H9 (cell line): ENCODE data around the gene TGFBR1. TPM values are rescaled to one million over a fixed set of nuclear protein-coding genes. Genes with fewer than 3 reads are reported as not detected.

ENCODE experiments used
- DNase-seq: peaks from one replicate; pipeline ENCODE4 v3.0.0-alpha.2; 2017
- H2AFZ ChIP-seq: one replicate; pipeline ENCODE4 v1.6.1; 2013; ENCODE audit warnings: mild to moderate bottlenecking, low read length, control low read depth, moderate library complexity
- H2AK5ac ChIP-seq: 2 replicates; pipeline ENCODE4 v1.6.1; 2013; ENCODE audit warnings: low read length, control low read depth, mixed read lengths; ENCODE audit not compliant: insufficient read length
- H2BK120ac ChIP-seq: one replicate; pipeline ENCODE4 v1.6.1; 2013; ENCODE audit warnings: low read depth, mild to moderate bottlenecking, low read length, control low read depth, inconsistent platforms; ENCODE audit not compliant: poor library complexity, severe bottlenecking
- H2BK12ac ChIP-seq: 2 replicates; pipeline ENCODE4 v1.6.1; 2013; ENCODE audit warnings: low read length, control low read depth, mixed read lengths, low read depth; ENCODE audit not compliant: insufficient read length
- H2BK15ac ChIP-seq: 2 replicates; pipeline ENCODE4 v1.6.1; 2013; ENCODE audit warnings: low read depth, low read length, control low read depth
- H2BK20ac ChIP-seq: one replicate; pipeline ENCODE4 v1.6.1; 2013; ENCODE audit warnings: low read depth, mild to moderate bottlenecking, low read length, control low read depth, inconsistent platforms; ENCODE audit not compliant: poor library complexity, severe bottlenecking
- H2BK5ac ChIP-seq: 2 replicates; pipeline ENCODE4 v1.6.1; 2013; ENCODE audit warnings: low read length, control low read depth, mixed read lengths; ENCODE audit not compliant: insufficient read length
- H3K14ac ChIP-seq: 2 replicates; pipeline ENCODE4 v1.6.1; 2013; ENCODE audit warnings: low read length, control low read depth; ENCODE audit not compliant: insufficient read depth
- H3K18ac ChIP-seq: 2 replicates; pipeline ENCODE4 v1.6.1; 2013; ENCODE audit warnings: low read depth, mild to moderate bottlenecking, mixed read lengths, low read length, control low read depth; ENCODE audit not compliant: insufficient read length
- H3K23ac ChIP-seq: 2 replicates; pipeline ENCODE4 v1.6.1; 2013; ENCODE audit warnings: low read length, control low read depth, mixed read lengths, low read depth; ENCODE audit not compliant: insufficient read length
- H3K23me2 ChIP-seq: 2 replicates; pipeline ENCODE4 v1.6.1; 2013; ENCODE audit warnings: low read depth, mild to moderate bottlenecking, mixed read lengths, low read length, control low read depth; ENCODE audit not compliant: insufficient read length, poor library complexity, severe bottlenecking
- H3K27ac ChIP-seq: 2 replicates; pipeline ENCODE4 v1.5.1; 2013; ENCODE audit warnings: low read length, control low read depth, mixed read lengths, low read depth; ENCODE audit not compliant: insufficient read length
- H3K27me3 ChIP-seq: 2 replicates; pipeline ENCODE4 v1.6.1; 2013; ENCODE audit warnings: low read length, control low read depth, inconsistent platforms; ENCODE audit not compliant: insufficient read depth
- H3K4ac ChIP-seq: 2 replicates; pipeline ENCODE4 v1.6.1; 2013; ENCODE audit warnings: low read depth, mild to moderate bottlenecking, control low read depth, inconsistent platforms, low read length, moderate library complexity
- H3K4me1 ChIP-seq: 2 replicates; pipeline ENCODE4 v1.6.1; 2013; ENCODE audit warnings: low read length, control low read depth, inconsistent platforms; ENCODE audit not compliant: insufficient read depth
- H3K4me2 ChIP-seq: 2 replicates; pipeline ENCODE4 v1.6.1; 2013; ENCODE audit warnings: low read length, control low read depth, mixed read lengths; ENCODE audit not compliant: insufficient read length, insufficient read depth
- H3K56ac ChIP-seq: 2 replicates; pipeline ENCODE4 v1.6.1; 2013; ENCODE audit warnings: low read depth, mild to moderate bottlenecking, mixed read lengths, low read length, control low read depth; ENCODE audit not compliant: insufficient read length
- H3K79me1 ChIP-seq: 2 replicates; pipeline ENCODE4 v1.6.1; 2013; ENCODE audit warnings: low read depth, mild to moderate bottlenecking, moderate library complexity, low read length, control low read depth, inconsistent platforms; ENCODE audit not compliant: insufficient read depth, poor library complexity, severe bottlenecking
- H3K79me2 ChIP-seq: 2 replicates; pipeline ENCODE4 v1.6.1; 2013; ENCODE audit warnings: low read length, control low read depth, inconsistent platforms; ENCODE audit not compliant: insufficient read depth
- H3K9ac ChIP-seq: 2 replicates; pipeline ENCODE4 v1.6.1; 2013; ENCODE audit warnings: low read length, control low read depth, mixed read lengths; ENCODE audit not compliant: insufficient read length; ENCODE audit errors: extremely low read depth
- H3K9me3 ChIP-seq: one replicate; pipeline ENCODE4 v1.6.1; 2013; ENCODE audit warnings: low read depth, low read length, inconsistent platforms; ENCODE audit not compliant: control insufficient read depth
- H3T11ph ChIP-seq: one replicate; pipeline ENCODE4 v1.6.1; 2013; ENCODE audit warnings: mild to moderate bottlenecking, low read length, control low read depth, inconsistent platforms
- H4K20me1 ChIP-seq: one replicate; pipeline ENCODE4 v1.6.1; 2013; ENCODE audit not compliant: control insufficient read depth, insufficient read length, insufficient read depth
- H4K5ac ChIP-seq: 2 replicates; pipeline ENCODE4 v1.6.1; 2013; ENCODE audit warnings: low read depth, mild to moderate bottlenecking, mixed read lengths, low read length, control low read depth; ENCODE audit not compliant: insufficient read length
- H4K8ac ChIP-seq: replicated peaks from 2 replicates; pipeline ENCODE4 v1.6.1; 2013; ENCODE audit warnings: low read length, control low read depth, mixed read lengths, low read depth; ENCODE audit not compliant: insufficient read length
- H4K91ac ChIP-seq: 2 replicates; pipeline ENCODE4 v1.6.1; 2013; ENCODE audit warnings: low read depth, mild to moderate bottlenecking, moderate library complexity, mixed read lengths, low read length, control low read depth; ENCODE audit not compliant: insufficient read length
- H3K27ac Mint-ChIP-seq, 3 experiments: 2 replicates in 2 of 3; 3 replicates in 1 of 3; pipeline ENCODE4 v1.8.0; 2020 to 2021; ENCODE audit warnings: mixed read lengths in 3 of 3, mild to moderate bottlenecking in 1 of 3, moderate library complexity in 1 of 3
- H3K27me3 Mint-ChIP-seq: 2 replicates; pipeline ENCODE4 v1.8.0; 2021; ENCODE audit warnings: low read depth, mild to moderate bottlenecking, moderate library complexity, mixed read lengths
- H3K36me3 Mint-ChIP-seq, 3 experiments: 2 replicates in 2 of 3; 3 replicates in 1 of 3; pipeline ENCODE4 v1.8.0; 2020 to 2021; ENCODE audit warnings: low read depth in 3 of 3, mixed read lengths in 3 of 3; ENCODE audit not compliant: insufficient read depth in 1 of 3
- H3K4me1 Mint-ChIP-seq, 2 experiments: 2 replicates each; pipeline ENCODE4 v1.8.0; 2020; ENCODE audit warnings: mixed read lengths in 2 of 2
- H3K4me3 Mint-ChIP-seq, 2 experiments: 2 replicates in 1 of 2; 3 replicates in 1 of 2; pipeline ENCODE4 v1.8.0; 2020 to 2021; ENCODE audit warnings: mild to moderate bottlenecking in 2 of 2, mixed read lengths in 2 of 2, moderate library complexity in 1 of 2
- H3K9me3 Mint-ChIP-seq, 2 experiments: 2 replicates in 1 of 2; 3 replicates in 1 of 2; pipeline ENCODE4 v1.8.0; 2020; ENCODE audit warnings: mild to moderate bottlenecking in 2 of 2, mixed read lengths in 2 of 2, moderate library complexity in 1 of 2
- CTCF ChIP-seq: fragments of 200-600 bp; sonication (generic); conservative IDR thresholded peaks from 3 replicates; pipeline ENCODE4 v1.8.0; 2021; ENCODE audit warnings: antibody characterized with exemption, mild to moderate bottlenecking
- WGBS: extraction: QIAGEN DNeasy Blood & Tissue Kit; methylation state at CpG from one replicate; pipeline ENCODE4 v1.1.7; 2013; ENCODE audit warnings: missing lambda C conversion rate, low lambda C conversion rate, mixed read lengths; ENCODE audit not compliant: insufficient read length; ENCODE audit errors: extremely low coverage; 5-methylcytosine and 5-hydroxymethylcytosine counted together
- total RNA-seq: library from RNA; stranded (reverse); gene quantifications from 2 replicates; pipeline ENCODE4 v1.2.1, GENCODE V29; 2021

TGFBR1 gene
- total RNA-seq, 1 experiment from 2014 or later = 59.3 TPM

DNA sequence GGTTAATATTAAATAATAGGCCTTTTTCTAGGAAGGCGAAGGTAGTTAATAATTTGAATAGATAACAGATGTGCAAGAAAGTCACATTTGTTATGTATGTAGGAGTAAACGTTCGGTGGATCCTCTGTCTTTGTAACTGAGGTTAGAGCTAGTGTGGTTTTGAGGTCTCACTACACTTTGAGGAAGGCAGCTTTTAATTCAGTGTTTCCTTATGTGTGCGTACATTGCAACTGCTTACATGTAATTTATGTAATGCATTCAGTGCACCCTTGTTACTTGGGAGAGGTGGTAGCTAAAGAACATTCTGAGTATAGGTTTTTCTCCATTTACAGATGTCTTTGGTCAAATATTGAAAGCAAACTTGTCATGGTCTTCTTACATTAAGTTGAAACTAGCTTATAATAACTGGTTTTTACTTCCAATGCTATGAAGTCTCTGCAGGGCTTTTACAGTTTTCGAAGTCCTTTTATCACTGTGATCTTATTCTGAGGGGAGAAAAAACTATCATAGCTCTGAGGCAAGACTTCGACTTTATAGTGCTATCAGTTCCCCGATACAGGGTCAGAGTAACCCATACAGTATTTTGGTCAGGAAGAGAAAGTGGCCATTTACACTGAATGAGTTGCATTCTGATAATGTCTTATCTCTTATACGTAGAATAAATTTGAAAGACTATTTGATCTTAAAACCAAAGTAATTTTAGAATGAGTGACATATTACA lies 45.7 kb downstream of the TGFBR1 start:
- Histone ChIP-seq H2BK5ac (no peak overlapping the region), H2BK120ac (no peak overlapping the region), H4K20me1 (no peaks in the 10 kb centered on the region), H2AFZ (no peak overlapping the region), H4K8ac (no peak overlapping the region), H2BK20ac (no peak overlapping the region), H4K91ac (no peak overlapping the region), H3K4me1 (no peaks in the 10 kb centered on the region), H3K23me2 (no peaks in the 10 kb centered on the region), H3K56ac (no peak overlapping the region), H3K4me2 (no peak overlapping the region), H3K23ac (no peak overlapping the region), H3K9me3 (no peaks in the 10 kb centered on the region), H2AK5ac (no peak overlapping the region), H3K79me2 (no peaks in the 10 kb centered on the region), H3T11ph (no peak overlapping the region), H3K14ac (no peak overlapping the region), H3K79me1 (no peaks in the 10 kb centered on the region), H3K4ac (no peak overlapping the region), H3K27ac (no peak overlapping the region), H2BK15ac (no peak overlapping the region), H4K5ac (no peak overlapping the region), H3K18ac (no peak overlapping the region), H3K9ac (no peak overlapping the region), H2BK12ac (no peak overlapping the region), H3K27me3 (no peaks in the 10 kb centered on the region)
- H3K36me3 Mint-ChIP-seq = peaks cover 16 to 45% (median 36%) of the 10 kb centered on the region in 3 experiments; a peak in 6 of 7 replicates
- no peak for DNase-seq
- H3K9me3 Mint-ChIP-seq = no peaks in the 10 kb centered on the region
- WGBS = no CpG with 5 or more reads among the region's 8 CpGs
- H3K27me3 Mint-ChIP-seq = no peaks in the 10 kb centered on the region
- TF ChIP-seq CTCF = no peak
- H3K27ac Mint-ChIP-seq = no peak overlapping the region
- H3K4me3 Mint-ChIP-seq = no peak overlapping the region
- H3K4me1 Mint-ChIP-seq = peaks cover 5 to 7% of the 10 kb centered on the region in 2 experiments; a peak in 2 of 4 replicates
